Measurements from ENCODE around the gene RTP3.
A peak's percentile ranks its signal among the peaks of the same experiment; 100 is the strongest.

The RTP3 gene

GRCh38 chr3:46468753-46469600, 28.8 kb upstream of the RTP3 start:
- no peak for DNase-seq (ENCODE audit: low read depth in 2 of 2, low spot score in 1 of 2)

DNA sequence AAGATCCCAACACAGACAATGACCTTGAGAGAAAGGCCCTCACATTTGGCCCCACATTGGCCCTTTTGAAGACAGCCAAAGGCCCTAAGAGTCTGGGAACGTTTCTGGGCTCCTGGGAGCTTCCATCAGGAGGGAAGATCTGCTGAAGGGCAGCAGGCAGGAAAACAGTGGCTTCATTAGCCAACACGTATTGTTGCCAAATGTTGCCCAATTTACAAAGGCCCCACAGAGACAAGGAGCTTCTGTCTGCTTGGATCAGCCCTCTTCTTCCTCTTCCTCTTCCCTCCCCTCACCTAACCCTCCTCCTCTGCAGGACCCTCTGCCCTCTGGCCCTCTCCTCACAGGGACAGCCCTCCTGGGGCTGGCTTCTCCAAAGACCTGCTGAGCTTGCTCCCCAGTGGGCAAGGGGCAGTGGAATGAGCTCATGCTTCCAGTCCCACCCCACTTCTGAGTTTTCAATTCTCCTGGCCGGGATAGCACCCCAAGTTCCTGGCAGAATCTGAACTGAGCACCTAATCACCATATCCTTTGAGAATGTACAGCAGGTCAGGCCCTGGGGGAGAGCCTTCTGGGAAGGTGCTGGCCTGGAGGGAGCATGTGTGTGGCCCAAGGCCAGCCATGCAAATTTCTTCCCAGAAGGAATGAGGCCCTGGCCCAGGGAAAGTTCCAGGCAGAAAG, 28.0 kb upstream of the RTP3 start:
- DNase-seq (ENCODE audit: low read depth in 2 of 2, low spot score in 1 of 2), result no peak

- DNase-seq (ENCODE audit: low read depth in 2 of 2, low spot score in 1 of 2), result no peak
These were observed 26.9 kb upstream of the RTP3 start for GRCh38 chr3:46470831-46471230.

DNA sequence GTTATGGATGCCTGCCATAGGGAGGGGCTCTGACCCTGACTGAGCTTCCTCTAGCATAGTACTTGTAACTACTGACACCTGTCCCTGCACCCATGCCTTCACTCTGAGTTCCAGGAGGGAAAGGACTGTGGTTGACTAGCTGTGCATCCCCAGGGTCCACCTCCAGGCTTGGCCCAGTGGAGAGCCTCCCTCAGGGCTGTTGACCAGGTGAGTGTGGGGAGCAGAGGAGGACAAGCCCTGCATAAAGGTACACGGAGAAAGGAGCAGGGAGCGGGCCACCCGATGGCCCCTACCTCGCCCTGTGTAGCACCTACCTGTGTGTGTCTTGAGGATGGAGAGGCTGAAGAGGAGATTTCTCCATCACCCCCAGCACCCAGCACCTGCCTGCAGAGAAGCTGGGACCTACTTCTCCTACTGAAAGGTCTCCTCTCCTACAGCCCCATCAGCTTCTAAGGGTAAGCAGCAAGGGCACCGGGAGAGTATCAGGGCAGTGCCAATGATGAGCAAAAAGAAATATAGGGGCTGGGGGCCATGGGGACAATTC, 26.3 kb upstream of the RTP3 start:
- DNase-seq (ENCODE audit: low read depth in 2 of 2, low spot score in 1 of 2), result no peak

DNA sequence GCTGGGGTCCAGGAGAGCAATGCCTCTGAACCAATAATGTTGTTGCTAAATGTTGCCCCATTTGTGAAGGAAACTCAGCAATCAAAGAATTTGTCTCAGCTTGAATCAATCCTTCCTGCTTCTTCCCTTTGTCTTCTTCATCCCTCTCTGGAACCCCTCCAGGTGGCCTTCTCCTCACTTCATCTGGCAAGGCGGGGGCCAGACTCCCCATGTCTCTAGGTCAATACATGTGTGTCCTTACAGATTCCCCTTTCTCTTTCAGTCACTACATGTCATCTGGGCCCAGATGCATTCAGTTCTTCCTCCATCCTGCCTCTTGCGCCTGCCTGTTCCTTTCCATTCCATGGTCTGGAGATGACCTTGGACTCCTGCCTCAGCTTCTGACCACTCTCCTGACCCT, 25.0 kb upstream of the RTP3 start:
- no peak for DNase-seq (ENCODE audit: low read depth in 2 of 2, low spot score in 1 of 2)

DNA sequence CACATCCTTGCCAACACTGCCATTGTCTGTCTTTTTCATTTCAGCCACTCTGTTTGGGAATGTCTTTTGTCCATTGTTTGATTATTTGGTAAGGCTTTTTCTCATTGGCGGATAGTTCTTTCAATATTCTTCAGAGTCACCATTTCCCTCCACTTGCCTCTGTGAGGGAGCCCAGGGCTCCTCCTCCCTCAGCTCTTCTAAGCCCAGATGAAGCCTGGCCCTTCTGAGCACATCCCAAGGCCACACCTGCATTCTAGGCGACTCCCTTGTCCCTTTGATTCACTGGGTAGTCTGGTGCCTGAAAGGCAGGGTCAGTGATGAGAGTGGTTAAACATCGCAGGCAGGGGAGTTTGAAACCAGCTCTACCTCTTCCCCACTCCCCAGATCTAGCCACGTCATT, 20.6 kb upstream of the RTP3 start:
- DNase-seq (ENCODE audit: low read depth in 2 of 2, low spot score in 1 of 2), result no peak

GRCh38 chr3:46477756-46478155, 20.0 kb upstream of the RTP3 start:
- DNase-seq (ENCODE audit: low read depth in 2 of 2, low spot score in 1 of 2), result no peak

DNA sequence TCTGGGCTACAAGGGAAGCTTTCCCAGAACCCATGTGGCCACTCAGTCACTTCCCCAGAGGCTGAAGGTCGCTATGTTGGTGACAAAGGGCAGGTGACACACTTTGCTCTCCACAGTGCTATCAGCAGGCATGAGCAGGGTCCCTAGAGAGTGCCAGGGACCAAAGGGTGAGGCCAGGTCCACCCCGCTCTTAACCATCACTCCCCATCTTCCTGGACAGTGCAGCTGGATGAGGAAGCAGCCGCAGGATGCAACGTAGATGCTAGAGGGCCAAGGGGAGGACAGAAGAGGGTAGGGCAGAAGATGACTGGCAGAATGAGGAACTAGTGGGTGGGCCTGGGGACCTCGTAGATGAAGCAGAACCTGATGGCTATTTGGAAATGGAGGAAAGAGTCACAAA, 19.4 kb upstream of the RTP3 start:
- no peak for DNase-seq (ENCODE audit: low read depth in 2 of 2, low spot score in 1 of 2)

DNA sequence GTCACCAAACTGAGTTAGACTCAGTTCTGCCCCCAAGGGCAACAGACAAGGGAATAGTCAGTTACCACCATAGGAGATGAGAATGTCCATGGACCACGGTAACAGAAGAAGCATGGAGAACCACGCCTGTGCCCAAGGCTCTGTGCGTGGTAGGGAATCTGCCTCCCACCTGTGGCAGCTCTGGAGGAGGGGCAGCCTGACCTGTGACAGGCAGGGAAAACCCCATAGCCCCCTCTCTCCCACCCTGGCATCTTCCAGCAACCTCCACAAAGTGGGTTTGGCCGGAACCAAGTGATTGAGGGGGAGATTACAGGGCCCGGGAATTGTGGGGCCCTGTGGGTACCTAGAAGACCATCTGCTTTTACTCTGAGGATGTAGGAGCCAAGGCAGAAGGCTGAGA, 18.8 kb upstream of the RTP3 start:
- DNase-seq (ENCODE audit: low read depth in 2 of 2, low spot score in 1 of 2), result no peak

DNA sequence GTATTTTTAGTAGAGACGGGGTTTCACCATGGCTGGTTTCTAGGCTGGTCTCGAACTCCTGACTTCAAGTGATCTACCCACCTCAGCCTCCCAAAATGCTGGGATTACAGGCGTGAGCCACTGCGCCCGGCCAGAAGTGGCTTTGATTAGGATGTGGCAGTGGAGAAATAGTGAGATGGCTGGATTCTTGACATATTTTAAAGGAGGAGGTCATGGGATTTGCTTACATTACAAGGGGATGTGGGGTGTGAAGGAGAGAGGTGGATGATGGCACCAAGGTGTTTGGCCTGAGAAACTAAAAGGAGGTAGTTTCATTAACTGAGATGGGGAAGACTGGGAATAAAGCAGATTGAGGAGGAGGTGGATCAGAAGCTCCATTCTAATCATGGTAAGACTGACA, 18.1 kb upstream of the RTP3 start:
- DNase-seq (ENCODE audit: low read depth in 2 of 2, low spot score in 1 of 2), result no peak

DNA sequence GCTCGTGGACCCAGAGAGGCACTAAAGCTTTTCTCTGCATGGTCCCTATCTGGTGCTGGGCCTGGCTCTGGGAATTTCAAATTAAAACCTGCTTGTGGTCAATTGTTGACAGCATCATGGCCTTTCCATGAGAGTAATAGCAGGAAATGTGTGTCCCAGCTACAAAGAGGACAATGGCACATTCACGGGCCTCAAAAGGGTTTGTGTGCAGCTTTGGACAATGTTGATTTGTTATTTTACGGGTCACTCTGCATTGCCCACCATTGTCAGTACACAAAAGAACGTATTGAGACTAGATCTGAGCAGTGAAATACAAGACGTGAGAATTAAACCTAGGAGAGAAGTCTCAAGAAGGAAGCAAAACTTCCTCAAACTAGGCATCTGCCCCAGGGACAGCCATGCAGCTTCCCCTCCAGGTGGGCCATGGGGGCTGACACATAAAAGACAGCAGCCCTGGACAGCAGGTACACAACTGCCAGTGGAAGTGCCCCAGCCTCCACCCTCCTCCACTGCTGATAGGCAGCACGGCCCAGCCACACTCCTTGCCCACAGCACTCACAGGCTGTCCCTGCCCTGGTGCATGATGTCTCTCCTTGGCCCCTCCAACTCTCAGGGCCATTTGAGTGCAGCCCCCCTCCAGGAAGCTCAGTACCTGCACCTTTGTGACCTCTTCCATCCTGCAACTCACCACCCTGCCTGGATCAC, 17.1 kb upstream of the RTP3 start:
- no peak for DNase-seq (ENCODE audit: low read depth in 2 of 2, low spot score in 1 of 2)

DNA sequence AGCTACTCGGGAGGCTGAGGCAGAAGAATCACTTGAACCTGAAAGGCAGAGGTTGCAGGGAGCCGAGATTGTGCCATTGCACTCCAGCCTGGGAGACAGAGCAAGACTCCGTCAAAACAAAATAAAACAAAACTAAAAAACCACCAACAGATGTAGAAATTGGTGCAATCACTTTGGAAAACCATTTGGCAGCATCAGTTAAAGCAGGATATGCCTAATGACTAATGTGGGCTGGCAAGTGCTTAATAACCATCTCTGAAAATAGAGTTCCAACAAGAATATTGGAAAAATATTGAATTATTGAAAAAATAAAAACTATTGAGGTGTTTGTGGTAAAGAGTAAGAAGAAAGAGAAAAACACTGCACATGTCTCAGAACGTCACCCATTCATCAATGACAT, 16.1 kb upstream of the RTP3 start:
- DNase-seq (ENCODE audit: low read depth in 2 of 2, low spot score in 1 of 2), result no peak

GRCh38 chr3:46482632-46483350, 15.0 kb upstream of the RTP3 start:
- DNase-seq (ENCODE audit: low read depth in 2 of 2, low spot score in 1 of 2), result no peak

GRCh38 chr3:46483825-46484224, 14.0 kb upstream of the RTP3 start:
- DNase-seq (ENCODE audit: low read depth in 2 of 2, low spot score in 1 of 2), result no peak

- no peak for DNase-seq (ENCODE audit: low read depth in 2 of 2, low spot score in 1 of 2)
These were observed 13.4 kb upstream of the RTP3 start for GRCh38 chr3:46484388-46484787.

GRCh38 chr3:46484911-46485778, 12.6 kb upstream of the RTP3 start:
- DNase-seq (ENCODE audit: low read depth in 2 of 2, low spot score in 1 of 2), result no peak

DNA sequence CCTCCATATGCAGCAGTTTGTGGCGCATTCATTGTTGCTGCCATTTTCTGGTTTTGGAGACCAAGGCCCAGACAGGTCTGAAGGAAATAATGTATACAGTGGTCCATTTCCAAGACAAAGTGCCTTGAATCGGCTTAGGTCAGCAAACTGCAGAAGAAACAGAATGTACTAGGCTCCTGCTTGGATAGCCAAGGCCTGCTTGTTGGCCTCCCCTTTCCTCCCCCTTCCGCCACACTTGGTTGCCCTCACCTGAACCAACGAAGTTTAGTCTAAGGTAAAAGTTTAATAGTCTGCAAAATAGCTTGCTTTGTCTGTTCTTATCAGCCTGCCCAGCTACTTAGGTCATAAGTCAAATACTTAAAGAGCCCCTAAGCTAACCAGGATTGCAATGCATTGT, 12.0 kb upstream of the RTP3 start:
- no peak for DNase-seq (ENCODE audit: low read depth in 2 of 2, low spot score in 1 of 2)

DNA sequence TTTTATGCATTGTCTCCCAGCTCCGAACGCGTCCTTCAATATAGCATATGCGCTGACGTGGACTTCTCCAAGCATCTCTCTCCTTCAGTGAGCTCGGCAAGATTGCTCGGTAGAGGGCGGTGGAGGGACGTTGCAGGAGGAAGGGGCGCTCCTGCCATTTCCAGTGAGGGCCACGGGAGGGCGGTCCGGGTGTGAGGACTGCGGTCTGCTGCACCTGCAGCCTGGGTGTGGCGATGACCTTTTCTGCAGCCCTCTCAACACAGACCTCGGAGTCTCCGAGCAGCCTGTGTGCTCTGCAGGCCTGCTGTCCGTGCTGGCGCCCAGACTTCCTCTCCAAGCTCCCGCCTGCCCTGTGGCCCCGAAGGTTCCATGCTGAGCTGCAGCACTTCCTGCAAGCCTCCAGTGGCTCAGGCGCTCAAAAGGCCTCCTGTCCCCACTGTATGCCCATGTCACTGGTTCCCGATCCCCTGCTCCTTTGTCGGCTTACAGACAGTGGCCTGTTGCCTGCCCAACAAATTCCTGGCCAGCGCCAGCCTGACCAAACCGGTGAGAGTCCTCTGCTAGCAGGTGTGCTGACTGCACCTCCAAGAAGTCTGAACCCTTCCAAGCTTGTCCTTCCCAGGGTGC, 8.9 kb upstream of the RTP3 start:
- DNase-seq (ENCODE audit: low read depth in 2 of 2, low spot score in 1 of 2), result peak; percentile 77 to 80

GRCh38 chr3:46489381-46489780, 8.4 kb upstream of the RTP3 start:
- DNase-seq (ENCODE audit: low read depth in 2 of 2, low spot score in 1 of 2), result no peak

- DNase-seq (ENCODE audit: low read depth in 2 of 2, low spot score in 1 of 2), result no peak
These were observed 7.9 kb upstream of the RTP3 start for GRCh38 chr3:46489875-46490274.

Data from stimulated activated CD8-positive, alpha-beta memory T cell treated with anti-CD3 and anti-CD28 coated beads, Interleukin-4, amount 100 ng/mL, for 4 hours (primary cell).